HG03280 (cell line): ENCODE data around the gene ISCA1.

Experiments
- ATAC-seq: cut with Tn5 transposase; IDR thresholded peaks from one replicate; pipeline ENCODE4 v1.9.1; 2021; ENCODE audit warnings: mild to moderate bottlenecking, moderate library complexity; ENCODE audit not compliant: unreplicated experiment

The ISCA1 gene

GRCh38 chr9:86238861-86239770, 43.2 kb downstream of the ISCA1 start:
- ATAC-seq: no peak

GRCh38 chr9:86230858-86231257, 51.5 kb downstream of the ISCA1 start:
- ATAC-seq: no peak

GRCh38 chr9:86222667-86223066, 59.7 kb downstream of the ISCA1 start:
- no peak for ATAC-seq

GRCh38 chr9:86219606-86220005, 62.7 kb downstream of the ISCA1 start:
- no peak for ATAC-seq

- ATAC-seq: no peak
These were observed 65.1 kb downstream of the ISCA1 start for GRCh38 chr9:86217076-86217755.
